ENCODE results near the gene PARP16. TPM values are rescaled to one million over a fixed set of nuclear protein-coding genes. Genes with fewer than 3 reads are reported as not detected.
A peak's percentile ranks its signal among the peaks of the same experiment; 100 is the strongest.
"Not testable (repeated sequence)": the region's sequence is repeated elsewhere in the genome, so short reads cannot be mapped to it uniquely, and the experiment has no call there.

PARP16 gene
- total RNA-seq, 1 donor from 2014 or later: 12.8 TPM

DNA sequence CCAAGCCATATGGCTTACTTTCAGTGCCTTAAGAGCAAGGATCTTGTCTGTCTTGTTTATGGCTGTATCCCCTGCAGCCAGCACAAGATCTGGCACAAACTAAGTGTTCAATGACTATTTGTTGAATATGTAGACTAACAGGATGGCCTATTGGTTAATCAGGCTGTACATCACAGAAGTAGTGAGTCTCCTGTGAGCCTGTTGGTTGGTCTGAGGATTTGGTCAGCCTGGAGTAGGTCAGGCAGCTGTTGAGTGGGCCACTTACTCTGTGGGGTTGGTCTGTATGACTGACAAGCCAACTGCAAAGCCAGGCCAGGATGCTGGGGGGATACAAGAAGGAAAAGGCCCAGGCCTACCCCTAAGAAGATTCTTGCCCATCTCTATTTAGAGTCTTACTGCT, 42.0 kb downstream of the PARP16 start:
- H3K4me1 ChIP-seq: peaks cover 26% of the 10 kb centered on the region
- TF ChIP-seq POLR2A (IDR thresholded peaks at IDR 0.05) (no peak), POLR2AphosphoS5 (IDR thresholded peaks at IDR 0.05; ENCODE audit: insufficient read depth in 1 of 2, low read depth in 1 of 2) (no peak)
- TF ChIP-seq, protein P1, sequence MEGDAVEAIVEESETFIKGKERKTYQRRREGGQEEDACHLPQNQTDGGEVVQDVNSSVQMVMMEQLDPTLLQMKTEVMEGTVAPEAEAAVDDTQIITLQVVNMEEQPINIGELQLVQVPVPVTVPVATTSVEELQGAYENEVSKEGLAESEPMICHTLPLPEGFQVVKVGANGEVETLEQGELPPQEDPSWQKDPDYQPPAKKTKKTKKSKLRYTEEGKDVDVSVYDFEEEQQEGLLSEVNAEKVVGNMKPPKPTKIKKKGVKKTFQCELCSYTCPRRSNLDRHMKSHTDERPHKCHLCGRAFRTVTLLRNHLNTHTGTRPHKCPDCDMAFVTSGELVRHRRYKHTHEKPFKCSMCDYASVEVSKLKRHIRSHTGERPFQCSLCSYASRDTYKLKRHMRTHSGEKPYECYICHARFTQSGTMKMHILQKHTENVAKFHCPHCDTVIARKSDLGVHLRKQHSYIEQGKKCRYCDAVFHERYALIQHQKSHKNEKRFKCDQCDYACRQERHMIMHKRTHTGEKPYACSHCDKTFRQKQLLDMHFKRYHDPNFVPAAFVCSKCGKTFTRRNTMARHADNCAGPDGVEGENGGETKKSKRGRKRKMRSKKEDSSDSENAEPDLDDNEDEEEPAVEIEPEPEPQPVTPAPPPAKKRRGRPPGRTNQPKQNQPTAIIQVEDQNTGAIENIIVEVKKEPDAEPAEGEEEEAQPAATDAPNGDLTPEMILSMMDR (IDR thresholded peaks at IDR 0.05): no peak
- peak overlapping the region; percentile 77 for H3K27ac ChIP-seq
- H3K36me3 ChIP-seq: no peaks in the 10 kb centered on the region
- no peak overlapping the region for H3K4me3 ChIP-seq
- H3K9me3 ChIP-seq: no peaks in the 10 kb centered on the region
- DNase-seq (ENCODE audit: extremely low spot score in 2 of 2): no peak
- H3K27me3 ChIP-seq: no peaks in the 10 kb centered on the region
- intact Hi-C loops (cut with DNase I): loop anchor here (10.0 kb wide), 1 partner anchor 680 kb away; no protein-coding TSS in a partner anchor

DNA sequence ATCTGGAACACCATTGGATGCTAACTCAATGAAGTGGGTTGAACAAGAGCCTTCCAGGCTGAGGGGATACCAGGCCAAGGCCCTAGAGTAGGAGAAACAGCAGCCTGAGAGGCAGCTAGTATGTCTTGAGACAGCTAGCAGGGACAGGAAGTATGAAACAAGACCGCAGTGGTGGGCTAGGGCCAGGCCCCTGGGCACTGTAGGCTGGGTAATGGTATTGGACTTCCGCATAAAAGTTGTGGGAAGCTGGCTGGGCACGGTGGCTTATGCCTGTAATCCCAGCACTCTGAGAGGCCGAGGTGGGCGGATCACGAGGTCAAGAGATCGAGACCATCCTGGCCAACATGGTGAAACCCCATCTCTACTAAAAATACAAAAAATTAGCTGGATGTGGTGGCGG, 50.2 kb downstream of the PARP16 start:
- DNase-seq (ENCODE audit: extremely low spot score in 2 of 2); H3K27me3 ChIP-seq; H3K27ac ChIP-seq; H3K4me1 ChIP-seq; intact Hi-C loops (cut with DNase I); H3K9me3 ChIP-seq; H3K36me3 ChIP-seq; H3K4me3 ChIP-seq: not testable (repeated sequence)

DNA sequence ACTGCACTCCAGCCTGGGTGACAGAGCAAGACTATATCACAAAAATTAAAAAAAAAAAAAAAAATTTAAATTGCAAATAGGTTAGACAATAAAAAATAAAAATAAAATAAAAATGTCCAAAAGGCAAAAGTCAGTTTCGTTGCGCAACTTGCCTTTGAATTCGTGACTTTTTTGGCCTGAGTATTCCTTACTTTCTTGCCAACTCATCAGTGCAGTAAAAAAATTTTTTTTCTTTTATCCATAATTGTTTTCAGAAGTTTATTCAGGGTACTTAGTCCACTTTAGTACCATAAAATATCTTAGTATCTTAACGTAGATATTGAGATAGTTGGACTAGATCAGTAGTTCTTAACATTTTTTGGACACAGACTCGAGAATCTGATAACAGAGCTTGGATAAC, 53.0 kb downstream of the PARP16 start:
- Histone ChIP-seq H3K27ac (peak overlapping the region; percentile 42), H3K36me3 (no peaks in the 10 kb centered on the region), H3K4me1 (no peaks in the 10 kb centered on the region), H3K4me3 (no peak overlapping the region), H3K27me3 (no peaks in the 10 kb centered on the region), H3K9me3 (no peaks in the 10 kb centered on the region)
- DNase-seq (ENCODE audit: extremely low spot score in 2 of 2): no peak
- TF ChIP-seq POLR2AphosphoS5 (IDR thresholded peaks at IDR 0.05; ENCODE audit: insufficient read depth in 1 of 2, low read depth in 1 of 2) (no peak), POLR2A (IDR thresholded peaks at IDR 0.05) (no peak)
- TF ChIP-seq, protein P1 (IDR thresholded peaks at IDR 0.05): no peak
- intact Hi-C loops (cut with DNase I): no loop called here

DNA sequence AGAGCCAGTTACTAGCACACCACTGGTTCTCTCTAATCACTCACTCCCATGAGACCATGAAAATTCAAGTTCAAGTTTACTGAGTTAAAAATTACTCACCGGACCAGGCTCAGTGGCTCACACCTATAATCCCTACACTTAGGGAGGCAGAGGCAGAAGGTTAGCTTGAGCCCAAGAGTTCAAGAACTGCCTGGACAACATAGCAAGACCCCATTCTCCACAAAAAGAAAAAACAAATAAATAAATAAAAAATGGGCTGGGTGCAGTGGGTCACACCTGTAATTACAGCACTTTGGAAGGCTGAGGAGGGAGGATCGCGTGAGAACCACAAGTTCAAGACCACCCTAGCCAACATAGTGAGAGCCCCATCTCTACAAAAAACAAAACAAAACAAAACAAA, 54.2 kb downstream of the PARP16 start:
- no peaks in the 10 kb centered on the region for H3K27me3 ChIP-seq
- intact Hi-C loops (cut with DNase I): no loop called here
- H3K4me3 ChIP-seq: no peak overlapping the region
- no peak overlapping the region for H3K27ac ChIP-seq
- H3K9me3 ChIP-seq: no peaks in the 10 kb centered on the region
- H3K36me3 ChIP-seq: no peaks in the 10 kb centered on the region
- TF ChIP-seq POLR2A (IDR thresholded peaks at IDR 0.05): no peak
- TF ChIP-seq POLR2AphosphoS5 (IDR thresholded peaks at IDR 0.05; ENCODE audit: insufficient read depth in 1 of 2, low read depth in 1 of 2): no peak
- TF ChIP-seq, protein P1 (IDR thresholded peaks at IDR 0.05): no peak
- no peak for DNase-seq (ENCODE audit: extremely low spot score in 2 of 2)
- H3K4me1 ChIP-seq: no peaks in the 10 kb centered on the region

DNA sequence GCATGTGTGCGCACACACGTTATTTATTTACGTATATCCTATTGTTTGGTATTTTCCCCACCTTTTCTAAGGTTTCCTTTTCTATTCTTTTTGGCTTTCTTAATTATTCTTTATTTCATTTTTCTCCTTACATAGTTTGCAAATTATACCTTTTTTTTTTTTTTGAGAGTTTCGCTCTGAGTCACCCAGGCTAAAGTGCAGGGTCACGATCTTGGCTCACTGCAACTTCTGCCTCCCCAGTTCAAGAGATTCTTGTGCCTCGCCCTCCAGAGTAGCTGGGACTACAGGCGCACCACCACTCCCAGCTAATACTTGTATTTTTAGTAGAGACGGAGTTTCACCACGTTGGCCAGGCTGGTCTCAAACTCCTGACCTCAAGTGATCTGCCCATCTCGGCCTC, 55.4 kb downstream of the PARP16 start:
- TF ChIP-seq, protein P1 (IDR thresholded peaks at IDR 0.05): no peak
- no peak for TF ChIP-seq POLR2A (IDR thresholded peaks at IDR 0.05)
- TF ChIP-seq POLR2AphosphoS5 (IDR thresholded peaks at IDR 0.05; ENCODE audit: insufficient read depth in 1 of 2, low read depth in 1 of 2): no peak
- Histone ChIP-seq H3K36me3 (no peaks in the 10 kb centered on the region), H3K4me1 (no peaks in the 10 kb centered on the region), H3K27me3 (no peaks in the 10 kb centered on the region), H3K4me3 (no peak overlapping the region), H3K27ac (no peak overlapping the region), H3K9me3 (no peaks in the 10 kb centered on the region)
- no peak for DNase-seq (ENCODE audit: extremely low spot score in 2 of 2)
- intact Hi-C loops (cut with DNase I): no loop called here

DNA sequence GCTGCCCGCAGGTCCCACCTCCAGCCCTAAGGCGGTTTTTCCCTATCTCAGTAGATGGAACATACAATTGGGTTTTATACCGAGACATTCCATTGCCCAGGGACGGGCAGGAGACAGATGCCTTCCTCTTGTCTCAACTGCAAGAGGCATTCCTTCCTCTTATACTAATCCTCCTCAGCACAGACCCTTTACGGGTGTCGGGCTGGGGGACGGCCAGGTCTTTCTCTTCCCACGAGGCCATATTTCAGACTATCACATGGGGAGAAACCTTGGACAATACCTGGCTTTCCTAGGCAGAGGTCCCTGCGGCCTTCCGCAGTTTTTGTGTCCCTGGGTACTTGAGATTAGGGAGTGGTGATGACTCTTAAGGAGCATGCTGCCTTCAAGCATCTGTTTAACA, 59.8 kb downstream of the PARP16 start:
- H3K4me1 ChIP-seq: not testable (repeated sequence)

More for the DNA sequence above, 59.8 kb downstream of the PARP16 start:
- intact Hi-C loops (cut with DNase I); H3K36me3 ChIP-seq; DNase-seq (ENCODE audit: extremely low spot score in 2 of 2); H3K4me3 ChIP-seq; H3K27me3 ChIP-seq; H3K9me3 ChIP-seq; H3K27ac ChIP-seq: not testable (repeated sequence)

Data from vagina (tissue), 2 donors.